ENCODE measurements around the gene PLPPR1.
A peak's percentile ranks its signal among the peaks of the same experiment; 100 is the strongest.

PLPPR1 gene

DNA sequence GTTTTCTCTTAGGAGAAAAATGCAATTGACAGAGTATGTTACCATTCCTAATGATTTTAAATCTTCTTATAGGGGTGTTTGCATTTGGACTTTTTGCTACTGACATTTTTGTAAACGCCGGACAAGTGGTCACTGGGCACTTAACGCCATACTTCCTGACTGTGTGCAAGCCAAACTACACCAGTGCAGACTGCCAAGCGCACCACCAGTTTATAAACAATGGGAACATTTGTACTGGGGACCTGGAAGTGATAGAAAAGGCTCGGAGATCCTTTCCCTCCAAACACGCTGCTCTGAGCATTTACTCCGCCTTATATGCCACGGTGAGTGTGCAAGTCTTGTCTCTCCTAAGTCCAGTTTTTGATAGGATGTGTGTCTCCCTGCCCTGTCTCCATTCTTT is 280.6 kb downstream of the PLPPR1 start:
- TF ChIP-seq, protein P1, sequence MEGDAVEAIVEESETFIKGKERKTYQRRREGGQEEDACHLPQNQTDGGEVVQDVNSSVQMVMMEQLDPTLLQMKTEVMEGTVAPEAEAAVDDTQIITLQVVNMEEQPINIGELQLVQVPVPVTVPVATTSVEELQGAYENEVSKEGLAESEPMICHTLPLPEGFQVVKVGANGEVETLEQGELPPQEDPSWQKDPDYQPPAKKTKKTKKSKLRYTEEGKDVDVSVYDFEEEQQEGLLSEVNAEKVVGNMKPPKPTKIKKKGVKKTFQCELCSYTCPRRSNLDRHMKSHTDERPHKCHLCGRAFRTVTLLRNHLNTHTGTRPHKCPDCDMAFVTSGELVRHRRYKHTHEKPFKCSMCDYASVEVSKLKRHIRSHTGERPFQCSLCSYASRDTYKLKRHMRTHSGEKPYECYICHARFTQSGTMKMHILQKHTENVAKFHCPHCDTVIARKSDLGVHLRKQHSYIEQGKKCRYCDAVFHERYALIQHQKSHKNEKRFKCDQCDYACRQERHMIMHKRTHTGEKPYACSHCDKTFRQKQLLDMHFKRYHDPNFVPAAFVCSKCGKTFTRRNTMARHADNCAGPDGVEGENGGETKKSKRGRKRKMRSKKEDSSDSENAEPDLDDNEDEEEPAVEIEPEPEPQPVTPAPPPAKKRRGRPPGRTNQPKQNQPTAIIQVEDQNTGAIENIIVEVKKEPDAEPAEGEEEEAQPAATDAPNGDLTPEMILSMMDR (conservative IDR thresholded peaks at IDR 0.05; ENCODE audit: low read length), result no peak

DNA sequence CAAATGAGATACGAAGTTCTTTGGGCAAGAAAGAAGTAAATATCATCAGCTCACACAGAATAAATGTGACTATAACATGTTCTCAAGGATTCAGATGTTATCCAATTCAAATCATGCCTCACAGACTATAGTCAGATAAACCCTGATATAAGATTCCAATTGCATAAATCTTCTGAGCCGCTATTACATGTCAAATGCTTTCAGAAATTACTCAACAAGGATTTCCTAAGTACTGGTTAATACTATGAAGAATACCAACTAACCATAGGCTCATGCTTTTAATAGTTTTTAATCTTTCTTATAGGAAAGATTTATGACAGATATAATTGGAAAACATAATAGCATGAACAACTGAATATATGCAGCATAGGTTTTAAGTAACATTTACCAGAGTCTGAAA is 282.7 kb downstream of the PLPPR1 start:
- Histone ChIP-seq H2AFZ (ENCODE audit: low read length) (no peak overlapping the region), H3F3A (ENCODE audit: low read depth) (no peaks in the 10 kb centered on the region), H3K9me3 (ENCODE audit: insufficient read depth, low read depth, low read length) (no peaks in the 10 kb centered on the region), H3K27me3 (ENCODE audit: insufficient read depth, low read length, poor library complexity, severe bottlenecking) (no peaks in the 10 kb centered on the region), H3K4me2 (ENCODE audit: low read depth, low read length, poor library complexity, severe bottlenecking) (no peak overlapping the region), H3K79me2 (ENCODE audit: insufficient read depth, low read length) (no peaks in the 10 kb centered on the region), H3K9ac (ENCODE audit: low read depth, low read length, poor library complexity, severe bottlenecking) (no peak overlapping the region), H3K4me1 (ENCODE audit: insufficient read depth, low read length, poor library complexity, severe bottlenecking) (no peaks in the 10 kb centered on the region), H3K9me2 (replicated peaks; ENCODE audit: low read depth, low read length) (no peaks in the 10 kb centered on the region), H3K36me3 (ENCODE audit: insufficient read depth, low read length) (no peaks in the 10 kb centered on the region), H3K4me3 (ENCODE audit: low read length, poor library complexity, severe bottlenecking) (no peak overlapping the region), H4K20me1 (ENCODE audit: insufficient read depth, low read length, poor library complexity, severe bottlenecking) (no peaks in the 10 kb centered on the region)
- TF ChIP-seq, protein P1 (conservative IDR thresholded peaks at IDR 0.05; ENCODE audit: low read length), result no peak
- TF ChIP-seq EZH2phosphoT487 (IDR thresholded peaks at IDR 0.05; ENCODE audit: borderline replicate concordance), result no peak

More for the DNA sequence above, 280.6 kb downstream of the PLPPR1 start:
- H3K9ac ChIP-seq (ENCODE audit: low read depth, low read length, poor library complexity, severe bottlenecking), result no peak overlapping the region
- H4K20me1 ChIP-seq (ENCODE audit: insufficient read depth, low read length, poor library complexity, severe bottlenecking), result no peaks in the 10 kb centered on the region
- H3K4me1 ChIP-seq (ENCODE audit: insufficient read depth, low read length, poor library complexity, severe bottlenecking), result no peaks in the 10 kb centered on the region
- H2AFZ ChIP-seq (ENCODE audit: low read length), result no peak overlapping the region
- no peaks in the 10 kb centered on the region for H3K36me3 ChIP-seq (ENCODE audit: insufficient read depth, low read length)
- no peak overlapping the region for H3K4me3 ChIP-seq (ENCODE audit: low read length, poor library complexity, severe bottlenecking)
- no peaks in the 10 kb centered on the region for H3K9me2 ChIP-seq (replicated peaks; ENCODE audit: low read depth, low read length)
- no peaks in the 10 kb centered on the region for H3F3A ChIP-seq (ENCODE audit: low read depth)
- no peaks in the 10 kb centered on the region for H3K79me2 ChIP-seq (ENCODE audit: insufficient read depth, low read length)
- no peak overlapping the region for H3K4me2 ChIP-seq (ENCODE audit: low read depth, low read length, poor library complexity, severe bottlenecking)
- no peaks in the 10 kb centered on the region for H3K9me3 ChIP-seq (ENCODE audit: insufficient read depth, low read depth, low read length)
- no peaks in the 10 kb centered on the region for H3K27me3 ChIP-seq (ENCODE audit: insufficient read depth, low read length, poor library complexity, severe bottlenecking)

DNA sequence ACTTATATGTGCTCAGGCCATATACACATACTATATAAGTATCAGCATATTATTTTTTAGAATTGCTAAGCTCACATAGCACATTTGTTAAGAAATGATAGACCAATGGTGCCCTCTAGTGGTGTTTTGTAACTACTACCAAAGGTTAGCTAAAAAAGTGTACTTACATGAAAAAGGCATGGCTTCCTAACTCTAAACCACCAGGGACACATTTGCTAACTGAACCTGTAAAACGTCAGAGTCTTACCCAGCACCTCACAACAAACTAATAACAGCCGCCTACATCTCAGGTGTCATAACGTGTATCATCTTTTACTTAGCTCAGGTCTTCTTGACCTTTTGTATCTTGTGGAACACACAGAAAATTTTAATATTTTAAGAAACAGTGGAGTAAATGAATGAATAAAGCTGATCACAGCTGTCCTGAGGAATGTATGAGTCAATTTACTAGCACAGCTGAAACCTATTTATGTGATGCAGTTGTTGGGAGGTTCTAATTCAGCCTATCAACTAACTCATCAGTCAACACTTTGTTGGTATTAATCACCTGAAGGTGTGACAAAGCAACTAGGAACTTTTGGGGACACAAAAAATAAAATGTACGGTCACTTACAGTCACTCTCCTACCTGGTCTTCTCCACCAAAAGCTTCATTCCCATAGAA is 283.4 kb downstream of the PLPPR1 start:
- Histone ChIP-seq H3K9ac (ENCODE audit: low read depth, low read length, poor library complexity, severe bottlenecking) (no peak overlapping the region), H3K4me1 (ENCODE audit: insufficient read depth, low read length, poor library complexity, severe bottlenecking) (no peaks in the 10 kb centered on the region), H2AFZ (ENCODE audit: low read length) (peak overlapping the region; percentile 59)

More for the DNA sequence above, 283.4 kb downstream of the PLPPR1 start:
- Histone ChIP-seq H4K20me1 (ENCODE audit: insufficient read depth, low read length, poor library complexity, severe bottlenecking) (no peaks in the 10 kb centered on the region), H3K9me3 (ENCODE audit: insufficient read depth, low read depth, low read length) (no peaks in the 10 kb centered on the region), H3K4me3 (ENCODE audit: low read length, poor library complexity, severe bottlenecking) (no peak overlapping the region), H3K4me2 (ENCODE audit: low read depth, low read length, poor library complexity, severe bottlenecking) (no peak overlapping the region), H3K27me3 (ENCODE audit: insufficient read depth, low read length, poor library complexity, severe bottlenecking) (no peaks in the 10 kb centered on the region), H3F3A (ENCODE audit: low read depth) (no peaks in the 10 kb centered on the region), H3K79me2 (ENCODE audit: insufficient read depth, low read length) (no peaks in the 10 kb centered on the region), H3K36me3 (ENCODE audit: insufficient read depth, low read length) (no peaks in the 10 kb centered on the region), H3K9me2 (replicated peaks; ENCODE audit: low read depth, low read length) (no peaks in the 10 kb centered on the region)
- no peak for TF ChIP-seq EZH2phosphoT487 (IDR thresholded peaks at IDR 0.05; ENCODE audit: borderline replicate concordance)
- TF ChIP-seq, protein P1 (conservative IDR thresholded peaks at IDR 0.05; ENCODE audit: low read length), result peak; percentile 80

All from Loucy (cell line).